Measurements from ENCODE around the gene SHF.

- TF ChIP-seq EZH2 (IDR thresholded peaks at IDR 0.05; ENCODE audit: insufficient read depth, low read length) (no peak), CTCF (IDR thresholded peaks at IDR 0.05; ENCODE audit: insufficient read depth, low read depth, low read length) (no peak)
Measured at GRCh38 chr15:45201557-45201859, 13.7 kb upstream of the SHF start.
